ENCODE data around the gene CBLC. TPM values are rescaled to one million over a fixed set of nuclear protein-coding genes. Genes with fewer than 3 reads are reported as not detected.
A peak's percentile ranks its signal among the peaks of the same experiment; 100 is the strongest.

Gene CBLC
- total RNA-seq, 1 experiment from 2014 or later, result 54.3 TPM

DNA sequence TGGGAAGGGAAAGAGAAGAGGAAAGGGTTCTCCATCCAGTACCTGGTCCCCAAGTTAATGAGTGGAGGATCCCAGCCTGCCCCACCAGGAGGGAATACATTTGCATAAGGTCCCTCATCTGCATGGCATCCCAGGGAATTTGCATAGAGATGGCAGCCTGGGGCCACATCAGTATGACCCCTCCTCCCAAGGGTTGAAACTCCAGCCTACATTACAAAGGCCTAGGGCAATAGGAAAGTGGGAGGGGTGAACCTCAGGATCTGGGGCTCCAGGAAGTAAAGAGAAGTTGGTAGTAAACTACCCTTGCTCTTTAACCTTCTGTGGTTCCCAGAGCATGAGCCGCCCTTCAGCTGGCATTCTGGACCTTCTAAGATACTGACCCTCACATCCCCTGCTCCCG is 61.6 kb downstream of the CBLC start:
- no peak overlapping the region for H3K27ac Mint-ChIP-seq (ENCODE audit: unreplicated experiment)
- BruUV-seq (replicated peaks), result no TSS peak
- H3K9me3 Mint-ChIP-seq (ENCODE audit: low read depth, unreplicated experiment), result no peaks in the 10 kb centered on the region
- peaks cover 2% of the 10 kb centered on the region for H3K36me3 Mint-ChIP-seq (ENCODE audit: insufficient read depth, unreplicated experiment)
- peaks cover 20% of the 10 kb centered on the region for H3K27me3 Mint-ChIP-seq (ENCODE audit: unreplicated experiment)
- CTCF ChIA-PET, result interaction anchor here (0.6 kb wide), 1 partner anchor 1984 kb away, joined by 4 read pairs; no protein-coding TSS in a partner anchor
- intact Hi-C loops (cut with micrococcal nuclease; ENCODE audit: unreplicated experiment), result no loop called here
- no peak for DNase-seq
- TF ChIP-seq, protein P1, sequence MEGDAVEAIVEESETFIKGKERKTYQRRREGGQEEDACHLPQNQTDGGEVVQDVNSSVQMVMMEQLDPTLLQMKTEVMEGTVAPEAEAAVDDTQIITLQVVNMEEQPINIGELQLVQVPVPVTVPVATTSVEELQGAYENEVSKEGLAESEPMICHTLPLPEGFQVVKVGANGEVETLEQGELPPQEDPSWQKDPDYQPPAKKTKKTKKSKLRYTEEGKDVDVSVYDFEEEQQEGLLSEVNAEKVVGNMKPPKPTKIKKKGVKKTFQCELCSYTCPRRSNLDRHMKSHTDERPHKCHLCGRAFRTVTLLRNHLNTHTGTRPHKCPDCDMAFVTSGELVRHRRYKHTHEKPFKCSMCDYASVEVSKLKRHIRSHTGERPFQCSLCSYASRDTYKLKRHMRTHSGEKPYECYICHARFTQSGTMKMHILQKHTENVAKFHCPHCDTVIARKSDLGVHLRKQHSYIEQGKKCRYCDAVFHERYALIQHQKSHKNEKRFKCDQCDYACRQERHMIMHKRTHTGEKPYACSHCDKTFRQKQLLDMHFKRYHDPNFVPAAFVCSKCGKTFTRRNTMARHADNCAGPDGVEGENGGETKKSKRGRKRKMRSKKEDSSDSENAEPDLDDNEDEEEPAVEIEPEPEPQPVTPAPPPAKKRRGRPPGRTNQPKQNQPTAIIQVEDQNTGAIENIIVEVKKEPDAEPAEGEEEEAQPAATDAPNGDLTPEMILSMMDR (IDR thresholded peaks at IDR 0.05; ENCODE audit: unreplicated experiment), result no peak
- no peak overlapping the region for H3K4me3 Mint-ChIP-seq (ENCODE audit: low read depth, unreplicated experiment)
- no peaks in the 10 kb centered on the region for H3K4me1 Mint-ChIP-seq (ENCODE audit: low read depth, unreplicated experiment)

DNA sequence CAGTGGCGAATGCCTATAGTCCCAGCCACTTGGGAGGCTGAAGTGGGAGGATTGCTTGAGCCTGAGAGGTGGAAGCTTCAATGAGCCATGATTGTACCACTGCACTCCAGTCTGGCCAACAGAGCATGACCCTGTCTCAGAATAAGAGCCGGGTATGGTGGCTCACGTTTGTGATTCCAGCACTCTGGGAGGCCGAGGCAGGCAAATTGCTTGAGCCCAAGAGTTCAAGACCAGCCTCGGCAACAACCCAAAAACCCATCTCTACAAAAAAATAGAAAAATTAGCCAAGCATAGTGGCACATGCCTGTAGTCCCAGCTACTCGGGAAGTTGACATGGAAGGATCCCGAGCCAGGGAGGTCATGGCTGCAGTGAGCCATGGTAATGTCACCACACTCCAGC is 63.1 kb downstream of the CBLC start:
- TF ChIP-seq, protein P1 (IDR thresholded peaks at IDR 0.05; ENCODE audit: unreplicated experiment), result no peak
- Mint-ChIP-seq H3K27me3 (ENCODE audit: unreplicated experiment) (peaks cover 5% of the 10 kb centered on the region), H3K36me3 (ENCODE audit: insufficient read depth, unreplicated experiment) (peaks cover 17% of the 10 kb centered on the region), H3K4me1 (ENCODE audit: low read depth, unreplicated experiment) (peaks cover 12% of the 10 kb centered on the region), H3K27ac (ENCODE audit: unreplicated experiment) (no peak overlapping the region), H3K9me3 (ENCODE audit: low read depth, unreplicated experiment) (no peaks in the 10 kb centered on the region), H3K4me3 (ENCODE audit: low read depth, unreplicated experiment) (no peak overlapping the region)
- CTCF ChIA-PET, result interaction anchor here (0.7 to 1.1 kb wide), 2 partner anchors 23 to 76 kb away, joined by 3 read pairs; no protein-coding TSS in a partner anchor
- DNase-seq, result no peak
- no TSS peak for BruUV-seq (replicated peaks)
- intact Hi-C loops (cut with micrococcal nuclease; ENCODE audit: unreplicated experiment), result loop anchor here (10.0 kb wide), 1 partner anchor 116 kb away; no protein-coding TSS in a partner anchor

DNA sequence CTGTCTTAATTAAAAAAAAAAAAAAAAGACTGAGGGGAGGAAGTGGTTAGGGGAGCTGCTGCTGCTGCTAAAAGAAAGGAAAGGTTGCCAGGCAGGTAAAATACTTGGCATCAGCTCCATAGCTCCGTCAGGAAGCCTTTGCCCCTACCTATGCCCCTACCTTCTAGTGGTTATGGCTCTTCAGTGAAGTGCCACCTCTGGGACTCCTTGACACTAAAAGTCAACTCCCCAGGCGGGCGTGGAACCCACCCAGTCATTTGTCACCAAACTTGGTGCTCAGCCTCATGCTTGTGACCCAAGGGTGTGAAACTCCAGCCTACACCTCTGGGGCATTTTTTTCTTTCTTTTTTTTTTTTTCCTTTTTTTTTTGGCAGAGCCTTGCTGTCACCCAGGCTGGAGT is 63.5 kb downstream of the CBLC start:
- no peak for DNase-seq
- Mint-ChIP-seq H3K4me3 (ENCODE audit: low read depth, unreplicated experiment) (no peak overlapping the region), H3K9me3 (ENCODE audit: low read depth, unreplicated experiment) (no peaks in the 10 kb centered on the region), H3K27me3 (ENCODE audit: unreplicated experiment) (peaks cover under 1% of the 10 kb centered on the region), H3K27ac (ENCODE audit: unreplicated experiment) (no peak overlapping the region), H3K36me3 (ENCODE audit: insufficient read depth, unreplicated experiment) (peaks cover 21% of the 10 kb centered on the region), H3K4me1 (ENCODE audit: low read depth, unreplicated experiment) (peaks cover 12% of the 10 kb centered on the region)
- TF ChIP-seq, protein P1 (IDR thresholded peaks at IDR 0.05; ENCODE audit: unreplicated experiment), result no peak
- BruUV-seq (replicated peaks), result no TSS peak
- CTCF ChIA-PET, result interaction anchor here (0.5 to 0.7 kb wide), 3 partner anchors 23 to 1137 kb away, joined by 3 to 7 read pairs (median 4); no protein-coding TSS in a partner anchor
- intact Hi-C loops (cut with micrococcal nuclease; ENCODE audit: unreplicated experiment), result loop anchor here (10.0 kb wide), 1 partner anchor 116 kb away; no protein-coding TSS in a partner anchor

DNA sequence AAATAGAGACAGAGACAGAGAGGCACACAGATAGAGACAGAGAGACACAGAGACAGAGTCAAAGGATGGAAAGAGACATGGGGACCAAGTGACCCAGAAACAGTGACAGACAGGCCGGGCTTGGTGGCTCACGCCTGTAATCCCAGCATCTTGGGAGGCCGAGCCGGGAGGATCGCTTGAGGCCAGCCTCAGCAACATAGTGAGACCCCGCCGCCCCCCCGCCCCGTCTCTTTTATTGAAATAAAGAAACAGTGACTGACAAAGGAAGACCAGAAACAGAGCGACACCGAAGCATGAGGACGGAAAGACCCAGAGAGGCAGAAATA is 67.6 kb downstream of the CBLC start:
- Mint-ChIP-seq H3K36me3 (ENCODE audit: insufficient read depth, unreplicated experiment) (peaks cover 52% of the 10 kb centered on the region), H3K4me3 (ENCODE audit: low read depth, unreplicated experiment) (peak overlapping the region; percentile 66), H3K4me1 (ENCODE audit: low read depth, unreplicated experiment) (peaks cover 32% of the 10 kb centered on the region), H3K27ac (ENCODE audit: unreplicated experiment) (peak overlapping the region; percentile 73), H3K9me3 (ENCODE audit: low read depth, unreplicated experiment) (no peaks in the 10 kb centered on the region), H3K27me3 (ENCODE audit: unreplicated experiment) (no peaks in the 10 kb centered on the region)
- DNase-seq, result no peak
- TF ChIP-seq, protein P1 (IDR thresholded peaks at IDR 0.05; ENCODE audit: unreplicated experiment), result no peak
- intact Hi-C loops (cut with micrococcal nuclease; ENCODE audit: unreplicated experiment), result loop anchor here (1.0 to 10.0 kb wide), 4 partner anchors 45 to 156 kb away; partner anchors contain the start of gene CBLC
- CTCF ChIA-PET, result interaction anchor here (0.5 to 1.4 kb wide), 14 partner anchors 28 to 1420 kb away, joined by 3 to 23 read pairs (median 4); partner anchors contain the start of gene BCAM
- BruUV-seq (replicated peaks), result no TSS peak

Data from Calu3 (cell line).